Prostate gland (tissue), 2 donors: ENCODE measurements around the gene BAIAP2. TPM values are rescaled to one million over a fixed set of nuclear protein-coding genes. Genes with fewer than 3 reads are reported as not detected.

Experiments used
- DNase-seq: peaks from one replicate; pipeline ENCODE4 v3.0.0-alpha.2; 2019; ENCODE audit warnings: low spot score
- H3K27ac ChIP-seq, 2 donors: fragments of 200-600 bp; sonication (generic); 2 replicates each; pipeline ENCODE4 v1.5.1; 2017 to 2019
- H3K27me3 ChIP-seq: fragments of 200-600 bp; sonication (generic); replicated peaks from 2 replicates; pipeline ENCODE4 v1.5.1; 2019; ENCODE audit not compliant: insufficient read depth
- H3K36me3 ChIP-seq, 2 donors: fragments of 200-600 bp; sonication (generic); 1 replicate in 1 of 2; 2 replicates in 1 of 2; pipeline versions ENCODE4 v1.5.1 to v1.8.1; 2017 to 2019
- H3K4me1 ChIP-seq: fragments of 200-600 bp; sonication (generic); replicated peaks from 2 replicates; pipeline ENCODE4 v1.5.1; 2019
- H3K4me3 ChIP-seq, 2 donors: fragments of 200-600 bp; sonication (generic); 2 replicates each; pipeline ENCODE4 v1.5.1; 2017 to 2019
- H3K9me3 ChIP-seq: fragments of 200-600 bp; sonication (generic); 2 replicates; pipeline ENCODE4 v1.5.1; 2017
- POLR2A ChIP-seq: fragments of 450-650 bp; IDR thresholded peaks from one replicate; pipeline ENCODE4 v1.6.1; 2016; ENCODE audit warnings: antibody characterized with exemption, mild to moderate bottlenecking
- POLR2AphosphoS5 ChIP-seq: sonication (generic); formaldehyde crosslinking; IDR thresholded peaks from one replicate; pipeline ENCODE4 v1.6.1; 2017; ENCODE audit warnings: antibody characterized with exemption
- WGBS: methylation state at CpG from one replicate; pipeline ENCODE4 v1.1.5; 2018; 5-methylcytosine and 5-hydroxymethylcytosine counted together
- intact Hi-C: fragments of 100-400 bp; cut with DNase I; formaldehyde crosslinking; loops from one replicate; pipeline ENCODE4 v1.14.2; 2022
- total RNA-seq, 2 donors: library from RNA; depleted of rRNA; stranded (reverse); fragments of >200 nt; gene quantifications; one replicate each; pipeline ENCODE4 v1.1.0, GENCODE V29; 2016
- TF ChIP-seq, protein P1 (sequence below), 4 experiments: fragments of 200-600 bp in 2 of 4; fragments of 450-650 bp in 2 of 4; sonication (generic) in 2 of 4; IDR thresholded peaks; 1 replicate in 3 of 4; 2 replicates in 1 of 4; pipeline ENCODE4 v1.5.1; 2016 to 2019; ENCODE audit warnings: antibody characterized with exemption in 4 of 4, mild to moderate bottlenecking in 2 of 4, moderate library complexity in 2 of 4

BAIAP2 gene
- total RNA-seq, 2 donors from 2014 or later, result 125 to 148 TPM

DNA sequence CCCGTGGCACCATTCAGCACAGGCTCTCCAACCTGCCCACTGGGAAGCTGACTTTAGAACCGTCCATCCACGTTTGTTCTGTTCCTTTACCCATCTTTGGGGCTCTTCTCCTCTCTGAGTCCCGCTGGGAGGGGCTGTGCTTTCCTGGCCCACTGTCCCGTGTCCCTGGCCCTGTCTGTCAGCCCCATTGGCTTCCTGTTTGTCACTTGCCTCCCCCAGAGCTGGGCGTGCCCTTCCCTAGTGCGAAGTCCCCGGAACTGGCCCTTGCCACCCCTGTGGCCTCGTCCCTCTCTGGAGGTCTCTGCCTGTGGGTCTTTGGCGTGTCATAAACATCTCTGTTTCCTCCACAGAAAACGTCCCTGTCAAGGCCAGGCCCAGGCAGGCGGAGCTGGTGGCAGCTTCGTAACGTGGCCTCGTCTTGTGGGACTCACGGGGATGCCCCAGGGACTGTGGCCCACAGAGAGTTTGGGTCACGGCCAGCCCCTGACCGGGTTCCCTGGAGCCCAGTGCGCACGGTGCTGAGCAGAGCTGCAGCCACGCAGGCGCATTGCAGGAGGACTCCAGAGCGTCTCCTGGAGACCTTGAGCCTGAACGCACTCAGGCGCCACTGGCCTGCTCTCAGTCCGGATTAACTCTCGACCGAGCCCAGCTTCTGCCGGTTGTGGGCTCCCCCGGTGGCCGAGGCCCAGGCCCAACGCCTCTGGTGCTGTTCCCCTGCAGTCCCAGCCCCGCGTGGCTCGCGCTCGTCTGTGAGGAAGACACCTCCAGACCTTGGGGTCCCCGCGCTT lies 36.0 kb upstream of the BAIAP2 start:
- Histone ChIP-seq H3K27me3 (peaks cover 2% of the 10 kb centered on the region), H3K4me1 (no peaks in the 10 kb centered on the region), H3K36me3 (peaks cover 8 to 31% of the 10 kb centered on the region in 2 donors), H3K27ac (no peak overlapping the region), H3K4me3 (no peak overlapping the region), H3K9me3 (no peaks in the 10 kb centered on the region)
- intact Hi-C loops, result loop anchor here (10.0 kb wide), 1 partner anchor 246 kb away; no protein-coding TSS in a partner anchor
- TF ChIP-seq, protein P1, sequence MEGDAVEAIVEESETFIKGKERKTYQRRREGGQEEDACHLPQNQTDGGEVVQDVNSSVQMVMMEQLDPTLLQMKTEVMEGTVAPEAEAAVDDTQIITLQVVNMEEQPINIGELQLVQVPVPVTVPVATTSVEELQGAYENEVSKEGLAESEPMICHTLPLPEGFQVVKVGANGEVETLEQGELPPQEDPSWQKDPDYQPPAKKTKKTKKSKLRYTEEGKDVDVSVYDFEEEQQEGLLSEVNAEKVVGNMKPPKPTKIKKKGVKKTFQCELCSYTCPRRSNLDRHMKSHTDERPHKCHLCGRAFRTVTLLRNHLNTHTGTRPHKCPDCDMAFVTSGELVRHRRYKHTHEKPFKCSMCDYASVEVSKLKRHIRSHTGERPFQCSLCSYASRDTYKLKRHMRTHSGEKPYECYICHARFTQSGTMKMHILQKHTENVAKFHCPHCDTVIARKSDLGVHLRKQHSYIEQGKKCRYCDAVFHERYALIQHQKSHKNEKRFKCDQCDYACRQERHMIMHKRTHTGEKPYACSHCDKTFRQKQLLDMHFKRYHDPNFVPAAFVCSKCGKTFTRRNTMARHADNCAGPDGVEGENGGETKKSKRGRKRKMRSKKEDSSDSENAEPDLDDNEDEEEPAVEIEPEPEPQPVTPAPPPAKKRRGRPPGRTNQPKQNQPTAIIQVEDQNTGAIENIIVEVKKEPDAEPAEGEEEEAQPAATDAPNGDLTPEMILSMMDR (IDR thresholded peaks at IDR 0.05), result no peak
- no peak for TF ChIP-seq POLR2AphosphoS5
- no peak for TF ChIP-seq POLR2A
- WGBS, result 88% methylated on average over 39 of the region's 39 CpGs
- no peak for DNase-seq

- intact Hi-C loops, result loop anchor here (10.0 kb wide), 1 partner anchor 245 kb away; no protein-coding TSS in a partner anchor
- H3K27ac ChIP-seq, result no peak overlapping the region
- peaks cover 2% of the 10 kb centered on the region for H3K27me3 ChIP-seq
- H3K4me1 ChIP-seq, result no peaks in the 10 kb centered on the region
- no peak overlapping the region for H3K4me3 ChIP-seq
- no peak for TF ChIP-seq POLR2A
- TF ChIP-seq, protein P1 (IDR thresholded peaks at IDR 0.05), result no peak
- TF ChIP-seq POLR2AphosphoS5, result no peak
- peaks cover 8 to 31% of the 10 kb centered on the region in 2 donors for H3K36me3 ChIP-seq
- H3K9me3 ChIP-seq, result no peaks in the 10 kb centered on the region
- no peak for DNase-seq
- WGBS, result 94% methylated on average over 39 of the region's 40 CpGs
These were observed 35.2 kb upstream of the BAIAP2 start for GRCh38 chr17:80999536-81000333.

DNA sequence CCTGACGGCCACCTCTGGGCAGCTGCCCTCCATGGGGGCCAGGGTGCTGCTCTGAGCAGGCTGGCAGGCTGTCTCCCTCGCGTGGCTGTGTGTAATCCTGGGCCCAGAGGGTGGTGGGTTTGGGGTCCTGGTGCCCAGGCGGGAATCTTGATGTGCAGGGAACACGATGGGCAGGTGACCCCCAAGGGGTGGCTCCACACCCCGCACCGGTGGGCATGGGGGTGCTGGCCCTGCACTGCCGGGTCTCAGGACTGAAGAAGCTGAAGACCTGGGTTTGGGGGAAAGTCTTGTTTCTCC lies 34.7 kb upstream of the BAIAP2 start:
- DNase-seq, result no peak
- Histone ChIP-seq H3K4me1 (no peaks in the 10 kb centered on the region), H3K27me3 (peaks cover 2% of the 10 kb centered on the region)

DNA sequence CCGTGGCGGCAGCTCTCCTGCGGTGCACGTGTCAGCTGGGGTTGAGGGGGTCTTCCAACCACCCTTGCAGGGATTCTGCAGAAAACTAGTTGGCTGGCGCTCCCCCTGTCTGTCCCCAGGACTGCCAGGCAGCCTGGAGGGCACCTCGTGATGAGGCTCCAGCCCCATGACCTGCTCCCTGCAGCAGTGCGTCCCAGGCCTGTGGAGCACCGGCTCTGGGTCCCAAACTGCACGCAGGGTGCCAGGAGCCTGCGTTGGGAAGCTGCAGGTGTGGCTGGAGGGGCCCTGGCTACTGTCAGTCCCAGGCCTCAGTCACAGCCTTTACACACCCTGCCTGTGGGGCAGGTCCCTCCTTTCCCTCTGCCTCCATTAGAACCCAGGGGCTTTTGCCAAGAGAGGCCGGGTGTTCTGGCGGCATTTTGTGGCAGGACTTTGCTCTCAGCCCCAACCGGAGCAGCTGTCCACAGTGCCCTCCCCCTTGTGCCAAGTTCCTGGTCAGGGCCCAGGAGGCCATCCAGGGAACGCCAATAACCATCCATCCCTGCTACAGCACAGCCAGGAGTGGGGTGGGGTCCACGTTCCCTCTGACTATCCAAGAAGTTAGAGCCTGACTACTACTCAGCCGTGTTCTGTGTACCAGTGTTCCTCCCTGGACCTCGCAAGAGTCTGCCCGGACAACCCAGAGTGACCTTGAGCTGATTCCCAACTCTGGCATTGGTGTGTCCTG lies 34.2 kb upstream of the BAIAP2 start:
- no peaks in the 10 kb centered on the region for H3K4me1 ChIP-seq
- H3K9me3 ChIP-seq, result no peaks in the 10 kb centered on the region
- intact Hi-C loops, result no loop called here
- WGBS, result 80% methylated on average over 14 of the region's 18 CpGs
- H3K27ac ChIP-seq, result no peak overlapping the region
- no peak for TF ChIP-seq POLR2AphosphoS5
- TF ChIP-seq, protein P1 (IDR thresholded peaks at IDR 0.05), result no peak
- no peak for TF ChIP-seq POLR2A
- H3K36me3 ChIP-seq, result peaks cover 8 to 31% of the 10 kb centered on the region in 2 donors
- no peak for DNase-seq
- H3K4me3 ChIP-seq, result no peak overlapping the region
- H3K27me3 ChIP-seq, result peaks cover 2% of the 10 kb centered on the region

More for the DNA sequence above, 34.7 kb upstream of the BAIAP2 start:
- Histone ChIP-seq H3K36me3 (peaks cover 8 to 31% of the 10 kb centered on the region in 2 donors), H3K9me3 (no peaks in the 10 kb centered on the region), H3K4me3 (no peak overlapping the region), H3K27ac (no peak overlapping the region)
- TF ChIP-seq POLR2A (no peak), POLR2AphosphoS5 (no peak)
- TF ChIP-seq, protein P1 (IDR thresholded peaks at IDR 0.05), result no peak
- 95% methylated on average over 8 of the region's 8 CpGs for WGBS
- intact Hi-C loops, result no loop called here
